Vagina (tissue), 2 donors: ENCODE data around the gene TCF4. TPM values are rescaled to one million over a fixed set of nuclear protein-coding genes. Genes with fewer than 3 reads are reported as not detected.

Source experiments
- DNase-seq, 2 donors: peaks; one replicate each; pipeline ENCODE4 v3.0.0-alpha.2; 2017; ENCODE audit errors: extremely low spot score in 2 of 2
- H3K27ac ChIP-seq: fragments of 200-600 bp; sonication (generic); one replicate; pipeline ENCODE4 v1.5.1; 2019
- H3K27me3 ChIP-seq: fragments of 200-600 bp; sonication (generic); one replicate; pipeline ENCODE4 v1.5.1; 2019
- H3K36me3 ChIP-seq, 2 donors: fragments of 200-600 bp; sonication (generic); one replicate each; pipeline ENCODE4 v1.5.1; 2017 to 2019
- H3K4me1 ChIP-seq: fragments of 200-600 bp; sonication (generic); one replicate; pipeline ENCODE4 v1.5.1; 2019
- H3K4me3 ChIP-seq, 2 donors: fragments of 200-600 bp; sonication (generic); 1 replicate in 1 of 2; 2 replicates in 1 of 2; pipeline ENCODE4 v1.5.1; 2016 to 2019
- H3K9me3 ChIP-seq: fragments of 200-600 bp; sonication (generic); one replicate; pipeline ENCODE4 v1.5.1; 2019
- CTCF ChIP-seq, 3 experiments: fragments of 450-650 bp in 2 of 3; fragments of 200-600 bp in 1 of 3; sonication (generic) in 1 of 3; IDR thresholded peaks; one replicate each; pipeline ENCODE4 v1.5.1; 2017 to 2019; ENCODE audit warnings: antibody characterized with exemption in 3 of 3, mild to moderate bottlenecking in 2 of 3, moderate library complexity in 2 of 3
- POLR2A ChIP-seq, 2 donors: fragments of 450-650 bp; IDR thresholded peaks; one replicate each; pipeline ENCODE4 v1.6.1; 2017; ENCODE audit warnings: antibody characterized with exemption in 2 of 2, mild to moderate bottlenecking in 2 of 2, moderate library complexity in 2 of 2
- POLR2AphosphoS5 ChIP-seq, 2 donors: sonication (generic); formaldehyde crosslinking; IDR thresholded peaks; one replicate each; pipeline ENCODE4 v1.9.0; 2017; ENCODE audit warnings: antibody characterized with exemption in 2 of 2, mild to moderate bottlenecking in 2 of 2, low read depth in 1 of 2; ENCODE audit not compliant: insufficient read depth in 1 of 2
- intact Hi-C: fragments of 100-400 bp; cut with DNase I; formaldehyde crosslinking; loops from one replicate; pipeline ENCODE4 v1.15.1; 2023
- total RNA-seq: library from RNA; depleted of rRNA; stranded (reverse); fragments of >200 nt; gene quantifications from one replicate; pipeline ENCODE4 v1.2.3, GENCODE V29; 2016

Gene TCF4
- total RNA-seq, 1 donor from 2014 or later = 105 TPM

DNA sequence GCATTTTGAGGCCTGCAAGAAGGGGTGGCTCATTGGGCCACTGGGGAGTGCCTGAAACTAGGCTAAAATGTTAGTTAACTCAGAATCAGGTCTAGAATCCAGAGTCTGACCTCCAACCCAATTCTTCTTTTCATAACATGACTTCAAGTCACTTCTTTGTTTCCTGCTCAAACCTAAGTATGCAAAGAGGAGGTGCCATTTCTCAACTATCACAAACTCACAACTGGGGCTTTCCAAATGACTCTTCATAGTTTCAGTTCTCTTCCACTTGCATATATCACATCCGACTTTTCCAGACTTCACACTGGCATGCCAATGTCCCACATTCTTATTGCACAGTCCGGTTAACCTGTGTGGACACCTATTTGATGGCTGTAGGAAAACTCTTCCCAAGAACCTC, 211.6 kb downstream of the TCF4 start:
- no peak overlapping the region for H3K4me3 ChIP-seq
- H3K36me3 ChIP-seq = no peaks in the 10 kb centered on the region
- H3K4me1 ChIP-seq = no peaks in the 10 kb centered on the region
- H3K9me3 ChIP-seq = no peaks in the 10 kb centered on the region
- no peak for TF ChIP-seq POLR2AphosphoS5 (IDR thresholded peaks at IDR 0.05; ENCODE audit: insufficient read depth in 1 of 2, low read depth in 1 of 2)
- TF ChIP-seq POLR2A (IDR thresholded peaks at IDR 0.05) = no peak
- no peak for TF ChIP-seq CTCF (IDR thresholded peaks at IDR 0.05)
- intact Hi-C loops = no loop called here
- no peak overlapping the region for H3K27ac ChIP-seq
- H3K27me3 ChIP-seq = no peaks in the 10 kb centered on the region
- DNase-seq = no peak

DNA sequence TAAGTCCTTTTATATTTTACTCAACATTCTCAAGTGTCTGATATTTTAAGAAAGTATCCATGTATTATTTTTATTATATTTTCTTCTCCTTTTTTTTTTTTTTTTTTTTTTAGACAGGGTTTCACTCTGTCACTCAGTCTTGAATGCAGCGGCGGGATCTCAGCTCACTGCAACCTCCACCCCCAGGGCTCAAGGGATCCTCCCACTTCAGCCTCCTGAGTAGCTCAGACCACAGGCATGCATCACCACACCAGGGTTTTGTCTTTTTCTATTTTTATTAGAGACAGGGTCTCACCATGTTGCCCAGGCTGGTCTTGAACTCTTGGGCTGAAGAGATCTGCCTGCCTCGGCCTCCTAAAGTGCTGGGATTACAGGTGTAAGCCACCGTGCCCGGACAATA, 212.1 kb downstream of the TCF4 start:
- DNase-seq = no peak
- no peak overlapping the region for H3K27ac ChIP-seq
- no peaks in the 10 kb centered on the region for H3K36me3 ChIP-seq
- no peaks in the 10 kb centered on the region for H3K4me1 ChIP-seq
- H3K9me3 ChIP-seq = no peaks in the 10 kb centered on the region
- H3K27me3 ChIP-seq = no peaks in the 10 kb centered on the region
- intact Hi-C loops = no loop called here
- TF ChIP-seq CTCF (IDR thresholded peaks at IDR 0.05) (no peak), POLR2AphosphoS5 (IDR thresholded peaks at IDR 0.05; ENCODE audit: insufficient read depth in 1 of 2, low read depth in 1 of 2) (no peak), POLR2A (IDR thresholded peaks at IDR 0.05) (no peak)
- H3K4me3 ChIP-seq = no peak overlapping the region

- Histone ChIP-seq H3K9me3 (no peaks in the 10 kb centered on the region), H3K27me3 (no peaks in the 10 kb centered on the region), H3K27ac (no peak overlapping the region), H3K4me1 (no peaks in the 10 kb centered on the region), H3K4me3 (no peak overlapping the region), H3K36me3 (no peaks in the 10 kb centered on the region)
- intact Hi-C loops = no loop called here
- DNase-seq = no peak
- TF ChIP-seq CTCF (IDR thresholded peaks at IDR 0.05) = no peak
- no peak for TF ChIP-seq POLR2AphosphoS5 (IDR thresholded peaks at IDR 0.05; ENCODE audit: insufficient read depth in 1 of 2, low read depth in 1 of 2)
- no peak for TF ChIP-seq POLR2A (IDR thresholded peaks at IDR 0.05)
Measured at GRCh38 chr18:55374741-55375140, 213.3 kb downstream of the TCF4 start.

- no peaks in the 10 kb centered on the region for H3K4me1 ChIP-seq
- DNase-seq = no peak
- H3K36me3 ChIP-seq = no peaks in the 10 kb centered on the region
- no peak overlapping the region for H3K27ac ChIP-seq
- H3K4me3 ChIP-seq = no peak overlapping the region
- no peaks in the 10 kb centered on the region for H3K9me3 ChIP-seq
- intact Hi-C loops = no loop called here
- no peak for TF ChIP-seq CTCF (IDR thresholded peaks at IDR 0.05)
- TF ChIP-seq POLR2A (IDR thresholded peaks at IDR 0.05) = no peak
- TF ChIP-seq POLR2AphosphoS5 (IDR thresholded peaks at IDR 0.05; ENCODE audit: insufficient read depth in 1 of 2, low read depth in 1 of 2) = no peak
- no peaks in the 10 kb centered on the region for H3K27me3 ChIP-seq
Measured at GRCh38 chr18:55372209-55372608, 215.8 kb downstream of the TCF4 start.

- Histone ChIP-seq H3K4me1 (no peaks in the 10 kb centered on the region), H3K27ac (no peak overlapping the region), H3K9me3 (no peaks in the 10 kb centered on the region), H3K27me3 (no peaks in the 10 kb centered on the region), H3K36me3 (no peaks in the 10 kb centered on the region), H3K4me3 (no peak overlapping the region)
- no peak for DNase-seq
- TF ChIP-seq POLR2A (IDR thresholded peaks at IDR 0.05) = no peak
- no peak for TF ChIP-seq CTCF (IDR thresholded peaks at IDR 0.05)
- no peak for TF ChIP-seq POLR2AphosphoS5 (IDR thresholded peaks at IDR 0.05; ENCODE audit: insufficient read depth in 1 of 2, low read depth in 1 of 2)
- intact Hi-C loops = no loop called here
Measured at GRCh38 chr18:55370936-55371335, 217.1 kb downstream of the TCF4 start.
